ENCODE data around the gene MAML1. TPM values are rescaled to one million over a fixed set of nuclear protein-coding genes. Genes with fewer than 3 reads are reported as not detected.
A peak's percentile ranks its signal among the peaks of the same experiment; 100 is the strongest.
"Not testable (repeated sequence)": the region's sequence is repeated elsewhere in the genome, so short reads cannot be mapped to it uniquely, and the experiment has no call there.

MAML1 gene, protein sequence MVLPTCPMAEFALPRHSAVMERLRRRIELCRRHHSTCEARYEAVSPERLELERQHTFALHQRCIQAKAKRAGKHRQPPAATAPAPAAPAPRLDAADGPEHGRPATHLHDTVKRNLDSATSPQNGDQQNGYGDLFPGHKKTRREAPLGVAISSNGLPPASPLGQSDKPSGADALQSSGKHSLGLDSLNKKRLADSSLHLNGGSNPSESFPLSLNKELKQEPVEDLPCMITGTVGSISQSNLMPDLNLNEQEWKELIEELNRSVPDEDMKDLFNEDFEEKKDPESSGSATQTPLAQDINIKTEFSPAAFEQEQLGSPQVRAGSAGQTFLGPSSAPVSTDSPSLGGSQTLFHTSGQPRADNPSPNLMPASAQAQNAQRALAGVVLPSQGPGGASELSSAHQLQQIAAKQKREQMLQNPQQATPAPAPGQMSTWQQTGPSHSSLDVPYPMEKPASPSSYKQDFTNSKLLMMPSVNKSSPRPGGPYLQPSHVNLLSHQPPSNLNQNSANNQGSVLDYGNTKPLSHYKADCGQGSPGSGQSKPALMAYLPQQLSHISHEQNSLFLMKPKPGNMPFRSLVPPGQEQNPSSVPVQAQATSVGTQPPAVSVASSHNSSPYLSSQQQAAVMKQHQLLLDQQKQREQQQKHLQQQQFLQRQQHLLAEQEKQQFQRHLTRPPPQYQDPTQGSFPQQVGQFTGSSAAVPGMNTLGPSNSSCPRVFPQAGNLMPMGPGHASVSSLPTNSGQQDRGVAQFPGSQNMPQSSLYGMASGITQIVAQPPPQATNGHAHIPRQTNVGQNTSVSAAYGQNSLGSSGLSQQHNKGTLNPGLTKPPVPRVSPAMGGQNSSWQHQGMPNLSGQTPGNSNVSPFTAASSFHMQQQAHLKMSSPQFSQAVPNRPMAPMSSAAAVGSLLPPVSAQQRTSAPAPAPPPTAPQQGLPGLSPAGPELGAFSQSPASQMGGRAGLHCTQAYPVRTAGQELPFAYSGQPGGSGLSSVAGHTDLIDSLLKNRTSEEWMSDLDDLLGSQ
- 13.7 and 18.0 TPM in 2 replicates for total RNA-seq (2014; rRNA removed; shearing (Covaris generic))

DNA sequence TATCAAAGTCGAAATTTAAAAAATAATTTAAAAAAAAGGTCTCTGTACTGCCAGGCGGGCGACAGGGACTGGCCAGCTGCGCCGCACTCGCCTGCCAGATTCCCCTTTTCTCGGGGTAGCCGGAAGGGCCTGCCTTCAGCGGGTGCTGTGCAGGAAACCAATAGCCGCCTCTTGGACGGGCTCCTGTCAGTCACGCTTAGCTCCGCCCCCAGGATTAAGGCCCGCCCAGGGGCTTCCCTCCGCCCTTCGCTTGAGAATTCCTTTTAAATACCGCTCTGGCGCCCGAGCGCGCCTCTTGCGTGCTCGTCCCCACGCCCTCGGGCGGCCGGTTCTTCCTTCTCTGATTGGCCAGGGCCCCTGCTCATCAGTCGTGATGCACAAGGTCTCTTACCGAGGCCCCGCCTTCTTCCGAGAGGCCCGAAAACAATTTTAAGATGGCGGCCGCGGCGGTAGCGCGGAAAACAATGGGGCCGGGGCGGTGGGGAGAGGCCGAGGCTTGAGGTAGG lies at the start of gene MAML1:
Gene MAML1 (plus strand): TSS at position 411 of the 506 bp plus-strand sequence. CDS start 291 bp downstream, outside the sequence.
- Histone ChIP-seq H3K27ac (peak within 1 kb of the TSS; percentile 54), H3K27me3 (replicated peaks) (no peaks in the 10 kb centered on the region), H3K4me3 (peak within 1 kb of the TSS; percentile 86), H3K4me1 (replicated peaks) (peaks cover 16% of the 10 kb centered on the region), H3K9me3 (replicated peaks) (no peaks in the 10 kb centered on the region), H3K36me3 (peaks cover 70% of the 10 kb centered on the region)
- DNase-seq (ENCODE audit: low read depth in 1 of 2, low spot score in 2 of 2) = peak; percentile 100

DNA sequence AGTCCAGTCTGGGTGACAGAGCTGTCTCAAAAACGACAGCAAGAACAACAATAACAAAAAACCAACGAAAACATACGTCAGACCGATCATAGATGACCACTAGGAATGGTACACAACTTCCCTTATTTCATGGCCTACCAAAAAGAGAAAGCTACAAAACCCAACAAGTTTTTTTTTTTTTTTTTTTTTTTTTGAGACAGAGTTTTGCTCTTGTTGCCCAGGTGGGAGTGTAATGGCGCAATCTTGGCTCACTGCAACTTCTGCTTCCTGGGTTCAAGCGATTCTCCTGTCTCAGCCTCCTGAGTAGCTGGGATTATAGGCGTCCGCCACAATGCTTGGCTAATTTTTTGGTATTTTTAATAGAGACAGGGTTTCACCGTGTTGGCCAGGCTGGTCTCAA lies 43.4 kb upstream of the MAML1 start:
- not testable (repeated sequence) for H3K4me3 ChIP-seq; DNase-seq (ENCODE audit: low read depth in 1 of 2, low spot score in 2 of 2); H3K27ac ChIP-seq; H3K36me3 ChIP-seq; H3K9me3 ChIP-seq (replicated peaks); H3K27me3 ChIP-seq (replicated peaks); H3K4me1 ChIP-seq (replicated peaks)

DNA sequence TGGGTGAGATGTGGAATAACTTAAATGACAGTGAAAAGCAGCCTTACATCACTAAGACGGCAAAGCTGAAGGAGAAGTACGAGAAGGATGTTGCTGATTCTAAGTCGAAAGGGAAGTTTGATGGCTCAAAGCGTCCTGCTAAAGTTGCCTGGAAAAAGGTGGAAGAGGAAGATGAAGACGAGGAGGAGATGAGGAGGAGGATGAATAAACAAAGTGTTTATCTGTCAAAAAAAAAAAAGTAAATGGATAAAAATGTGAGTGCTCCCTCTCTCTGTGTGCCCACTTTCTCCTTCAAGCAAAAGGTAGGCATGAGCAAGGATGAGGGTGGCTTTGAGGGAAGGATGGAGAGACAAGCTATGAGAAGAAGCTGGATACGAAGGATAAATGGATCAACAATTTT lies 38.1 kb upstream of the MAML1 start:
- peaks cover 8% of the 10 kb centered on the region for H3K36me3 ChIP-seq
- H3K27me3 ChIP-seq (replicated peaks) = no peaks in the 10 kb centered on the region
- no peak for DNase-seq (ENCODE audit: low read depth in 1 of 2, low spot score in 2 of 2)
- H3K27ac ChIP-seq = no peak overlapping the region
- no peaks in the 10 kb centered on the region for H3K9me3 ChIP-seq (replicated peaks)
- H3K4me1 ChIP-seq (replicated peaks) = peaks cover 7% of the 10 kb centered on the region; the same call in 1 of the 2 replicates
- no peak overlapping the region for H3K4me3 ChIP-seq

DNA sequence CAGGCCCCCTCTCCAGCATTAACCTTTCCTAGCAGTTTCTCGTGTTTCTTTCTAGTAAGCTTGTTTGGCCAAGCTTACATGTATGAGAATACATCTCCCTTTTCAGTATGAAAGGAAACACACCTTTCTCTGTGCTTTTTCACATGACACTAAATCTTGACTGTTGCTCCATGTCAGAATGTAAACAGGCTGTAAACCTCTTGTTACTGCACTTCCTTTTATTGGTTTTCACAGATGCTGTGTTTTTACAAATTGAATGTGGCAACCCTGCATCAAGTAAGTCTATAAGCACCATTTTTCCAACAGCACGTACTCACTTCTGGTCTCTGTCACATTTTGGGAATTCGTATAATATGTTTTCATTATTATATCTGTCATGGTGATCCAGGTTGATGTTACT lies 36.0 kb upstream of the MAML1 start:
- H3K27me3 ChIP-seq (replicated peaks) = no peaks in the 10 kb centered on the region
- no peak overlapping the region for H3K27ac ChIP-seq
- H3K36me3 ChIP-seq = peaks cover 22% of the 10 kb centered on the region
- H3K9me3 ChIP-seq (replicated peaks) = no peaks in the 10 kb centered on the region
- DNase-seq (ENCODE audit: low read depth in 1 of 2, low spot score in 2 of 2) = no peak
- H3K4me3 ChIP-seq = no peak overlapping the region
- H3K4me1 ChIP-seq (replicated peaks) = peaks cover 10% of the 10 kb centered on the region; the same call in 1 of the 2 replicates

DNA sequence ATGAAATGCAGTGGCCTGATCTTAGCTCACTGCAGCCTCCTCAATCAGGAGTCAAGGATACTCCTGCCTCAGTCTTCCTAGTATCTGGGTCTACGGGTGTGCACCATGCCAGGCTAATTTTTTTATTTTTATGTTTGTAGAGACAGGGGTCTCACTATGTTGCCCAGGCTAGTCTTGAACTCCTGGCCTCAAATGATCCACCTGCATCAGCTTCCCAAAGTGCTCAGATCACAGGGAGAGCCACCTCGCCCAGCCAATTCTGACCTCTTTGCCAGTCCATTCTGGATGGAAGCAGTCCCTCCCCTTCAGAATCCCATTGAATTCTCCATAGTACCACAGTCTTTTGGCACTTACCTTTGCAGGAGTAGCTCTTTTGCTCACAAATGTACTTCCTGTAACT lies 35.5 kb upstream of the MAML1 start:
- Histone ChIP-seq H3K27me3 (replicated peaks) (no peaks in the 10 kb centered on the region), H3K4me3 (no peak overlapping the region), H3K4me1 (replicated peaks) (peaks cover 10% of the 10 kb centered on the region; the same call in 1 of the 2 replicates), H3K9me3 (replicated peaks) (no peaks in the 10 kb centered on the region), H3K27ac (no peak overlapping the region), H3K36me3 (peaks cover 22% of the 10 kb centered on the region)
- DNase-seq (ENCODE audit: low read depth in 1 of 2, low spot score in 2 of 2) = no peak

DNA sequence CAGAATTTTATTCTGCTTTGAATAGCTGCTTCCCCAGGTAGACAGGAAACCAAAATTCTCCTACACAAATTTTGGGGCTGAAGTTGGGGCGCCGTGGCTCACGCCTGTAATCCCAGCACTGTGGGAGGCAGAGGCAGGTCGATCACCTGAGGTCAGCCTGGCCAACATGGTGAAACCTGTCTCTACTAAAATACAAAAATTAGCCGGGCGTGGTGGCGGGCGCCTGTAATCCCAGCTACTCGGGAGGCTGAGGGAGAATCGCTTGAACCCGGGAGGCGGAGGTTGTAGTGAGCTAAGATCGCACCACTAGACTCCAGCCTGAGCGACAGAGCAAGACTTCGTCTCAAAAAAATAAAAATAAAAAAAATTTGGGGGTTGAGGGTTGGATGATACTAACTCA lies 35.1 kb upstream of the MAML1 start:
- Histone ChIP-seq H3K27ac (peak overlapping the region; percentile 92), H3K4me3 (peak overlapping the region; percentile 93), H3K4me1 (replicated peaks) (peaks cover 10% of the 10 kb centered on the region; the same call in 1 of the 2 replicates), H3K36me3 (peaks cover 25% of the 10 kb centered on the region)
- not testable (repeated sequence) for H3K9me3 ChIP-seq (replicated peaks); H3K27me3 ChIP-seq (replicated peaks); DNase-seq (ENCODE audit: low read depth in 1 of 2, low spot score in 2 of 2)

DNA sequence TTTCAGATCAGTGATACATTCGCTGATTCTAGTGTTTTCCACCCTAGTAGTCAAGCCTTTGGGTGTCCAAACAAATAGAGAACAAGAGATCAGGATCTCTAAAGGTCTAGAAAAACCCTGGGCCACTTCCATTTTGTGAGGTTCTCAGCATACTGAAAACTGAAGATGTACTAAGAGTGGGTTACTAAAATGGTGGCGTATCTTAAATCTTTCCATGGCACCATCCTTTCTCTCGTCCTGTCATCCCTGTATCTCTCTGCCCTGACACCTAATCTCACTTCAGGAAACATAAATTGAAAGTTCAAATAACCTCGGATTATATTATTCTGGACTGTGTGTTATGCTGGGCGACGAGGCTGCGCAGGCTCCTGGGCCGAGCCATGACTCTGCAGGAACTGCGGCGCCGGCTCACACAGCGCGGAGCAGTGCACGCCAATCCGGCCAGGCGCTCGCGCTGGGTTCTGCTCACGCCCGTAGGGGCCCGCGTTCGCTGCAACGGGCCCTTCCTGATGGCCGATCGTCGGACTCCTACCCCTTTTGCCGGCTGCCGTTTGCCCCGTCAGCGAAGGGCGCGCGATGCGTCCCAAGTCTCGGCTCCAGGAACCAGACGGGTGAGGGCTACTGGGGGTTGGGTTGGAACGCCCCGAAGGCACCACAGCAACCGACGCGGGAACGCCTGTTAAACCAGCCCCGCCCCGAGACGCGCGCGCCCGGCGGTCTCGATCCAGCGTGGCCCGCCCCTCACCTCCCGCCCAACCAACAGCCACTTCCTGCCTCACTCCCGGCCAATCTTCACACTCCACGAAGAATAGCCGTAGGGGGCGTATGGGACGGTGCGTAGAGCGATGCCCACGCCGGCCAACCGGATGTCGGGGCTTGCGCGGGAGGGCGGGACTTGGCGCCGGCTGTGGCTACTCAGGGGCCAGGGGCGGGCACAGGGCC lies 34.4 kb upstream of the MAML1 start:
- H3K9me3 ChIP-seq (replicated peaks) = no peaks in the 10 kb centered on the region
- H3K27ac ChIP-seq = peak overlapping the region; percentile 92
- DNase-seq (ENCODE audit: low read depth in 1 of 2, low spot score in 2 of 2) = peak; percentile 100
- peaks cover 32% of the 10 kb centered on the region for H3K36me3 ChIP-seq
- peaks cover 10% of the 10 kb centered on the region; the same call in 1 of the 2 replicates for H3K4me1 ChIP-seq (replicated peaks)
- peak overlapping the region; percentile 93 for H3K4me3 ChIP-seq
- no peaks in the 10 kb centered on the region for H3K27me3 ChIP-seq (replicated peaks)

DNA sequence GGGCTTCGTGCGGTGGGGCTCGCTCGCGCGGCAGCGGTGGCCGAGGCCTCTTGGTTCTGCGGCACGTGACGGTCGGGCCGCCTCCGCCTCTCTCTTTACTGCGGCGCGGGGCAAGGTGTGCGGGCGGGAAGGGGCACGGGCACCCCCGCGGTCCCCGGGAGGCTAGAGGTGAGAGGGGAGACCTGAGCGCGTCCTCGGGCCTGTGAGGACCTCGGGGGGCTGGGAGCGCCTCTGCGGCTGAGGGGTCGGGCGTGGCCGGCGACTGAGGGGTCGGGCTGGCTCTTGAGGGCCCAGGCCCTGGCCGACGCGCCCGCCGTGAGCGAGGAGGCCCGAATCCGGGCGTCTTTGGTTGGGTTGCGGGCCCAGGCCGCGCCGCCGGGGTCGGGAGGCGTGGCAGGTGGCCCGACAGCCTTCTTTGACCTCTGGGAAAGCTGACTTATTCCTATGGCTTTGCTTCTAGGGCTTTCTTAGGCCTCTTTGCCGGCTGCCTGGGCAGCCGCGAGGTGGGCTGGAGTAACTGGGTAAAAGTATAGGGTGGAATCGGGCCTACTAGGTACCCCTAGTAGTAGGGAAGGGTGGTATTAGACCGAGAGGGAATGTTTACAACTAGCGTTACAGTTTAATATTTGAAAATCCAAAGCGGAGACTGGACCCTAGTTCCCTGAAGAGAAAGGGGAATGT lies 33.5 kb upstream of the MAML1 start, which contains the start of gene CANX:
Gene CANX (plus strand): TSS at position 33 of the 681 bp plus-strand sequence. CDS start 6,715 bp downstream, outside the sequence.
- H3K27me3 ChIP-seq (replicated peaks) = no peaks in the 10 kb centered on the region
- no peaks in the 10 kb centered on the region for H3K9me3 ChIP-seq (replicated peaks)
- peaks cover 10% of the 10 kb centered on the region; the same call in 1 of the 2 replicates for H3K4me1 ChIP-seq (replicated peaks)
- no peak for DNase-seq (ENCODE audit: low read depth in 1 of 2, low spot score in 2 of 2)
- H3K4me3 ChIP-seq = peak within 1 kb of the TSS; percentile 93
- H3K36me3 ChIP-seq = peaks cover 40% of the 10 kb centered on the region
- H3K27ac ChIP-seq = peak within 1 kb of the TSS; percentile 92

DNA sequence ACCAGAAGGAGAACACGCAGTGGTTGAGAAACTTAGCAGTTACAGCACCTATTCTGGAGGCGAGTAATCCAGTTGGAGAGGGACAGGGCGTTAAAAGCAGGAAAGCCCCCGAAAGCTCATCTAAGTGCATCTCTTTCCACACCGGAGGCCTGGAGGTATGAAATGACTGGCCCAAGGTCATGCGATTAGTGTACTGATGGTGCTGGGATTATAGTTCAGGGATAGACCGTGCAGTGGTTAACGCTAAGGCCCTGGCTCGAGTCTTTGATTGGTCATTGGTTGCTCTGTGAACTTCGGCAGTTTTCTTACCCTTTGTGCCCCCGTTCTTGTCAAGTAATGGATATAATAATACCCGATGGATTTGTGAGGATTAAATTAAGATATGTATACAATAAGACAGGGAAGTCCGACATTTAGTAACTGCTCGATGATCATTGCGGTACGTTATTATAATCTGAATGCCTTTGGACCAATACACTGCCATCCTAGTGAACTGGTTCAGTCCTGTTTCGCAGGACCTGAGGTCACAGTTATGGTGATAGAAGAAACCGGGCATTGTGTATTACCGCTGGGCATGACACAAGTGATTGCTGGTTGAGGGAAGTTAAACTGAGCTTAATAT lies 32.9 kb upstream of the MAML1 start:
- Histone ChIP-seq H3K9me3 (replicated peaks) (no peaks in the 10 kb centered on the region), H3K4me3 (peak overlapping the region; percentile 93), H3K4me1 (replicated peaks) (peaks cover 10% of the 10 kb centered on the region; the same call in 1 of the 2 replicates), H3K27me3 (replicated peaks) (no peaks in the 10 kb centered on the region), H3K27ac (peak overlapping the region; percentile 92), H3K36me3 (peaks cover 47% of the 10 kb centered on the region)
- DNase-seq (ENCODE audit: low read depth in 1 of 2, low spot score in 2 of 2) = no peak

DNA sequence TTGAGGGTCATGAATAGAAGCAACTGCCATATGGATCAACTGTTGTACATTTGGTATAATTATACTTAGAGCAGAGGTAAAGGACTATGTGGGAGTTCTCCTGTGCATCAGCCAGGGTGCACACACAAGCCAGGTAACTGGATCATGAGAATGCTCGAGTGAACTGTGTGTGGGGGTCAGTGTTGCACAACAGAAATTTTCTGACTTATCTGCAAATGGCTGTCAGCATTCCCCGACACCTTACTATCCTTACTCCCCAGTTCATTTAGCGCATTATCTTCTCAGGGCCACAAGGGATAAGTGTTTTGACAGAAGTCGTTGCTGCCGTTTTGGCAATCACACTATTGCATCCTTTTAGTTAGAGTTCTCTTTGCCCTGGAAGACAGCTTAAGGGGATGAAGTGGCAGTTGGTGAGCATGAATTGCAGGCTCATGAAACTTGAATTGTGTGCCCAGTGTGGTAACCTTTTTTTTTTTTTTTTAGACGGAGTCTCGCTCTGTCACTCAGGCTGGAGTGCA lies 32.2 kb upstream of the MAML1 start:
- Histone ChIP-seq H3K4me3 (peak overlapping the region; percentile 93), H3K36me3 (peaks cover 54% of the 10 kb centered on the region), H3K4me1 (replicated peaks) (peaks cover 10% of the 10 kb centered on the region; the same call in 1 of the 2 replicates), H3K9me3 (replicated peaks) (no peaks in the 10 kb centered on the region), H3K27ac (0 out of 2 replicates have a peak overlapping the region, but pooled peaks have one; percentile 92), H3K27me3 (replicated peaks) (no peaks in the 10 kb centered on the region)
- no peak for DNase-seq (ENCODE audit: low read depth in 1 of 2, low spot score in 2 of 2)

DNA sequence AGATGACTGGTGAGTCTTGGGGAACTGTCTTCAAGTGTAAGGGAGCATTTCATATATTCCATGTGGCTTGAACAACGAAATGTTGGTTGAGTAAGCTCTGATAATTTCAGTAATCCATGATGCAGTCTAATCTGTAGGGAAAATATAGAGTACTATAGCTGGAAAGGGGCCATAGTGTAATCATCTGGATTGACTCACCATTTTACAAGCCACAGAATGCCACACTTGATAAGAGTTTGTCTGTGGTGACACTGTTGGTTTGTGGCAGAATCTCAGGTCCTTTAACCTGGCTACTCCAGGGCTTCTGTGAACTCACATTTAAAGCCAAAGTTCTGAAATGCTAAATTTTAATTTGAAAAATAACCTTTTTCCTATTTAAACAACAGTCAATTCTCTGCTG lies 16.3 kb upstream of the MAML1 start:
- Histone ChIP-seq H3K27ac (0 out of 2 replicates have a peak overlapping the region, but pooled peaks have one; percentile 4), H3K4me1 (replicated peaks) (no peaks in the 10 kb centered on the region), H3K4me3 (no peak overlapping the region), H3K27me3 (replicated peaks) (no peaks in the 10 kb centered on the region), H3K9me3 (replicated peaks) (no peaks in the 10 kb centered on the region), H3K36me3 (peaks cover 93% of the 10 kb centered on the region)
- DNase-seq (ENCODE audit: low read depth in 1 of 2, low spot score in 2 of 2) = no peak
